Measurements from ENCODE around the gene SPINK14.

Gene SPINK14, protein sequence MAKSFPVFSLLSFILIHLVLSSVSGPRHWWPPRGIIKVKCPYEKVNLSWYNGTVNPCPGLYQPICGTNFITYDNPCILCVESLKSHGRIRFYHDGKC

DNA sequence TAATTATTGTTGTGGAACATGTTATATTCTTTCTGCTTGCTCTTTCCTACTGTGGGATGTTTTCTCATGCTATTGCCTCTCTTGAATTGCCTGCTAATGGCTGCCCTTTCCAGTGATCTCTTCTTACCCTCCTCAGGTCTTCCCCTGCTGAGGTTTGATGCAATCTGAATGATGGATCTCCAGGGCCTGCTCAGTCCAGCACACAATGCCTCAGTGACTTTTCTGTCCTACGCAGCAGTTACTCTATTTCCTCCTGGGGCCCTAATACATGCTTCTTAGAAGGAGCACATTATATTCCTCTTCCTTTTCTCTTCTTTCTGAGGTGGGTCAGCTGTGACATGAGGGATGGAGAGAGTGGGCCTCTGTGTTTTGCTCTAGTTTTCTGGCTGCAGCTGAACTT lies at the start of gene SPINK14:
Gene SPINK14, plus strand, starts transcription at position 301 of the 400 bp plus-strand sequence. CDS start 1,187 bp downstream, outside the sequence.
- no peak for DNase-seq

DNA sequence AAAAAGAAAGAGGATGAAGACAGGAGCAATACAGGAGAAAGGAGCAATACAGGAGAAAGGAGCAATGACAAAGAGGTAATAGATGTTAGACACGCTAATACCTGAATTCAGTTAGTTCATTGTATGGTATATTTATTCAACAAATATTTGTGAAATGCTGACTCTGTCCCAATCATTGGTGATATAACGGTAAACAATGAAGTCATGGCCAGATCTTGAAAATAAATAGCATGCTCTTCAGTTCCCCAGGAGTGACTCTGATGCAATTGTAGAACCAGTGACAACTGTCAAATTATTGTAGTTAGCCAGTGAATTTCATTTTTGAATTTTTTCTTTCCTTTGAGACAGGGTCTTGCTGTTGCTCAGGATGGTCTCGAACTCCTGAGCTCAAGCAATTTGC lies 48.0 kb upstream of the SPINK14 start:
- DNase-seq = no peak

DNA sequence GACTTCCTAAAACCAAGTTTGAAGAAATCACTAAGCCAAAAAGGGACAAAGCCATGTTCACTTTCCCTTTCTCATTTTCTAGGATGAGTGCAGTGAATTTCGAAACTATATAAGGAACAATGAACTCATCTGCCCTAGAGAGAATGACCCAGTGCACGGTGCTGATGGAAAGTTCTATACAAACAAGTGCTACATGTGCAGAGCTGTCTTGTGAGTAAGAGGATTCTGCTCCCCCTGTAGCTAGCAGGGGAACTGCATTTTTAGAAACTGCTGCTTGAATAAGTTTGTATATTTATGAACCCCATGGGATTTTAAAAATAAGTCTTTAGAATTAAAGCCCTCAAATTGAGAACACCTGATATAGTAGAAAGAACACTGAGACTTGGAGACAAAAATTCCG lies 42.7 kb upstream of the SPINK14 start:
- no peak for DNase-seq

DNA sequence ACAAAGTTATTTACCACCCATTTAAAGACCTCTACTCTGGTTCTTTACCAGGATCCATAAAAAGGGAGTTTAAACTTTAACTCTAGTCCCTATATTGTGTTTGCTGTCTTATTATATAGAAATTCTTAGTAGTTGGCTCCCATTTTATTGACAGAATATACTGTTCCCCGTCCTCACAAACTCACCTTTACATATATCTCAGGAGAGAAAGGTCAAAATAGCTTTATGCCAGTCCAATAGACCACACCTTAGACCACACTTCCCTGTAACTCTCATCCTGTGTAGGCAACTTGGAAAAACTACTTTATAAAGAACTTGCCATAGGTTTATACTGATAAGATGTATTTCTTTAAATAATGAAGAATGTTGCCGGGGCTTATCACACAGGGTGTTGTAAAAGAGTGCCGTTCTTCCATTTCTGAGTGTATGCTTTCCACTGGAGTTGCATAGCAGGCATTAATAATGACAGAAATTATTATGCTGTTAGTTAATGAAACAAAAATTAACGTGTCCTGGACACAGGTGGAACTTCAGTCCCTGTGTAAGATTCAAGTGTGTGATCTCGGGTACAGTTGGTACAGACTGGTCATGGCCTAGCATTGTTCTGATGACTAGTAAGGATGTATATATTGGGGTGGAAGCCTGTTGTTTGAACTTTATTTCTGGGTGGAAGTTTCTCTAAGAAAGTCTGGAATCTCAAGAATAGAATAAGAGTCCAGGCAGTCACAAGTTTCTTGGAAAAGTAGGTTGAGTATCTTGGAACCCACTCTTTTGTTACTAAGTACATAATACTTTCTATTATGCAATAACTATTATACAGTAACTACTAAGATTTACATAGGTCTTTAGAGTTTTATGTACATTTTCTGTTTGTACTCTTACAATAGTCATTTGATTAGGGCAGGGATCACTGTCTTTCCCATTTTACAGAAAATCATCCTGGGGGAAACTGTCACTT lies 33.0 kb upstream of the SPINK14 start:
- DNase-seq = no peak

DNA sequence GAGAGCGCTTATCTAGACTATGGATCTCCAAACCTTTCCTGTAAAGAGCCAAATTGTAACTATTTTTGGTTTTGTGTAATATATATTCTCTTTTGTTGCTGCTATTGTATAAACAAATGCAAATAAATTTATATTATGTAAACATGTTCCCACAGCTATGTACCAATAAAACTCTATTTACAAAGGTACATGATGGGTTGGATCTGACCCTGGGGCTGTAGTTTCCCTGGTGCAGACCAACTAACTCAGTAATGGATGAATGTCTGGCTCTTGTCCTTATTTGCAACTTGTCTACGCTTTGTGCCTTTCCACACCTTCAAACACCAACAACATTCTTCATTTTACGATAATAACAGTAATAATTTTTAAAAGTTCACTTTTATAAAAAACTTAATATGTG lies 27.5 kb upstream of the SPINK14 start:
- no peak for DNase-seq

DNA sequence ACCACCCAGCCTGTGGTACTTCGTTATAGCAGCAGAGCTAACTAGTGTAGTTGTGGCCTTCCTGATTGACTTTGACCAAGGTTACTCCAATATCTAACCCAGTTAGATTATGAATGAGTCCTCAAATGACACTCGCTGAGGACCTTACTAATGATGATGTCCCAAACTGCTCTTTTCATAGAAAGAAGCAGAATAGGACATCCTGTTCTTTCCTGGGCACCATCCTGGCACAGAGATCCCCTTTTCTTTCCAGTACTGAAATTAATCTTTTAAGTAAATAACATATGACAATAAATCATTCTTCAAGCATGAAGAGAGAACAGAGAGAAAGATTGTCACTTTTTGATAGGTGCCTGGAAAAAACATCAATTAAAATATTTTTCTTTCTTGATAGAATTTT lies 26.7 kb upstream of the SPINK14 start:
- DNase-seq = no peak

DNA sequence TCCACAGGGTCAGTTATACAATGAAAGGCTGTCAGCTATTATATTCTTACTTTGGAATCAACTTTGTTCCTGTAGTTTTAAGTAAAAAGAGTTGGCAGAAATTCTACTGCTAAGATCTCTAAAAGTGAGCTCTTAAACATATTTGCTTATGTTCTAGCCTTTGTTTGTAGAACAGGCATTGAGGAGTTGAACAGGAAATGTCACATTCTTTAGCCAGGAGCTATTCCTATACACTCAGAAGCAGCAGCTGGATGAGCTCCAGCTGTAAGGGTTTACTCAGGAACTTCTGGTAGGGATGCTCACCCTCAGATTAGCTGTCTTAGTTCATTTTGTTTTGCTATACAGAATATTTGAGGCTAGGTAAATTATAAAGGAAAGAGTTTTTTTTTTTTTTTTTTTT lies 22.4 kb upstream of the SPINK14 start:
- no peak for DNase-seq

DNA sequence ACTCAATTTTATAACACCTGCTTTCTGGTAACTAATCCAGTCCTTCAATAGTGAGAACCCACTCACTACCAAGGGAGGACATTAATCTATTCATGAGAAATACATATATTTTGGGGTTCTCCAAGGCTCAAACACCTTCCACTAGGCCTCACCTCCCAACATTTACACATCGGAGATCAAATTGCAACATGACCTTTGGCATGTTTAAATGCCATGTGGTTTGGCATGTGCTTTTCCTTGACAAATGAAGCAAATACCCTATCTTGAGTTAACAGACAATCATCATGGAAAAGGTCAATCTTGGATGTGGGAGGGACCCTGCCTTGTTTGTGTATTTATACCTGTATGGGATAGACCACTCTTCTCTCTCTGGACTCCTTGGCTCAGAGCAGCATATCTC lies 21.9 kb upstream of the SPINK14 start:
- no peak for DNase-seq

DNA sequence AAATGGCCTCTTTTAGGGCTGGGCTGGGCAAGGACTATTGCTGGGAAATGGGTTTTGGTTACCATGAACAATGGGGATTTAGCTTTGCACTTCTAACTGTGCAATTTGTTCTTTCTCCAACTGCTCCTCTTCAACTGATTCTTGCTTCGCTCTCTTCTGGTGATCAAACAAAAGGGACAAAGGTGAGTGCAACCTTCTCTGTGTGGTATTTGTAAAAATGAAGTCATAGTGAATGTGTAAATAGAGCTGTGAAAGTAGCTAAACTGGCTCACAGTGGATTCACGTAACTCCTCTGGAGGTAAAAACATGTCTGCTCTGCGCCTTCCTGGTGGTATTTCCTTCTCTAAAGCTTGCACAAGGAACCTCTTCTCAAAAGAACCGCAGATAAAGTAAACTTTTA lies 20.9 kb upstream of the SPINK14 start:
- DNase-seq = no peak

DNA sequence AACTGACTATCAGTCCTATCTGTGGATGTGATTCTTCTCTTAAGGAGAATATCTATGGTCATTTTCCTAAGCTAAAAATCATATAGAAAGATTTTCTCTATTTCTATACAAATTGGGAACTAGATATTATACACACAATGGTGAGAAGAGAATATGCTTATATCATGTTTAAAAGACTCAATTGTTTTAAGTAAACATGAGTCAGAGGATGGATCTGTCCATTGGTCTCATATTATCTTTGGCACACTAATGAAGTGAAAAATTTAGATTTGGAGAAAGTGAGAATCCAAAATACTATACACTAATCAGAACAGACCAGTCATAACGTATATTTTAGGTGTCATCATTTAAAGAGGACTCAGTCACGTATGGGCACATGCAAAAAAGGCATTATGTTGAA lies 16.5 kb upstream of the SPINK14 start:
- no peak for DNase-seq

DNA sequence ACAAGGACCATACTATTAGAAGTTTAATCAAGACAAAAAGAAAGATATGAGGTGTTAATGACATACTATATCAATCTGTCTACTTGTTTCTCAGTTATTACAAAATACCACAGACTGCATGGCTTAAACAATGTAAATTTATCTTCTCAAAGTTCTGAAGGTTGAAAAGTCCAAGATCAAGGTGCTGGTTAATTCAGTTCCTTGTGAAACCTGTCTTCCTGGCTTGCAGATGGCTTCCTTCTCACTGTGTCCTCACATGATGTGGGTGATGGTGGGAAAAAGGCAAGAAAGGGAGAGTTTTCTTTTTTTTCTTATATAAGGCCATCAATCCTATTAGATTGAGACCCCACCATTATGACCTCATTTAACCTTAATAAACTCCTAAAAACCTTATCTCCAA lies 15.6 kb upstream of the SPINK14 start:
- no peak for DNase-seq

DNA sequence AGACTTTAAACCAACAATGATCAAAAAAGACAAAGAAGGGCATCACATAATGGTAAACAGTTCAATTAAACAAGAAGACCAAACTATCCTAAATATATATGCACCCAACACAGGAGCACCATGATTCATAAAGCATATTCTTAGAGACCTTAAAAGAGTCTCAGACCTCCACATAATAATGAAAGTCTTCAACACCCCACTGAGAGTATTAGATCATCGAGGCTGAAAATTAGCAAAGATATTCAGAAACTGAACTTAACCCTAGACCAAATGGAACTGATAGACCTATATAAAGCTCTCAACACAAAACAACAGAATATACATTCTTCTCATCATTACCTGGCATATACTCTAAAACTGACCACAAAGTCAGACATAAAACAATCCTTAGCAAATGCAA lies 11.7 kb upstream of the SPINK14 start:
- DNase-seq = no peak

DNA sequence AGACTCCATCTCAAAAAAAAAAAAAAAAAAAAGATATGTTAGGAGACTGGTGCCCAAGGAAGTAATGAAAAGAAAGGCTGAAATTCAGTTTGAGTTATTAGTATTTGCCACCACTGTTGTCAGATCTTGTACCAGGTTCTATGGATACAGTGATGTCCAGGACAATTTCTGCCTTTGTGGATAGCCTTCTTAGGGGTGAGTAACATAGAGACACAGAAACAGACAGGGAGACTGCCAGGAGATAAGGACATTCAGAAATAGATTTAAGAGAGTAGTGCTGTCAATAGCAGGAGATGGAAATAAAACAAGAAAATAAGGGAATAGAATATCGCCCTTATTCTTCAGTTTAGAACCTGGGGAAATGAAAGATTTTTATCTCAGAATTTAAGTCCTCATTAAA lies 6.3 kb upstream of the SPINK14 start:
- DNase-seq = no peak

DNA sequence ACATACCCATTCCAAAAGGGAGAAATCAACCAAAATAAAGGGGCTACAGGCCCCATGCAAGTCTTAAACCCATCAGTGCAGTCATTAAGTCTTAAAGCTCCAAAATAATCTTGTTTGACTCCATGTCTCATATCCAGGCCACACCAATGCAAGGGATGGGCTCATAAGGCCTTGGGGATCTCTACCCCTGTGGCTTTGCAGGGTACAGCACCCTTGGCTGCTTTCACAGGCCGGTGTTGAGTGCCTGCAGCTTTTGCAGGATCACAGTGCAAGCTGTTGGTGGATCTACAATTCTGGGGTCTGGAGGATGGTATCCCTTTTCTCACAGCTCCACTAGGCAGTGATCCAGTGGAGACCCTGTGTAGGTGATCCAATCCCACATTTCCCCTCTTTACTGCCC lies 5.0 kb upstream of the SPINK14 start:
- no peak for DNase-seq

DNA sequence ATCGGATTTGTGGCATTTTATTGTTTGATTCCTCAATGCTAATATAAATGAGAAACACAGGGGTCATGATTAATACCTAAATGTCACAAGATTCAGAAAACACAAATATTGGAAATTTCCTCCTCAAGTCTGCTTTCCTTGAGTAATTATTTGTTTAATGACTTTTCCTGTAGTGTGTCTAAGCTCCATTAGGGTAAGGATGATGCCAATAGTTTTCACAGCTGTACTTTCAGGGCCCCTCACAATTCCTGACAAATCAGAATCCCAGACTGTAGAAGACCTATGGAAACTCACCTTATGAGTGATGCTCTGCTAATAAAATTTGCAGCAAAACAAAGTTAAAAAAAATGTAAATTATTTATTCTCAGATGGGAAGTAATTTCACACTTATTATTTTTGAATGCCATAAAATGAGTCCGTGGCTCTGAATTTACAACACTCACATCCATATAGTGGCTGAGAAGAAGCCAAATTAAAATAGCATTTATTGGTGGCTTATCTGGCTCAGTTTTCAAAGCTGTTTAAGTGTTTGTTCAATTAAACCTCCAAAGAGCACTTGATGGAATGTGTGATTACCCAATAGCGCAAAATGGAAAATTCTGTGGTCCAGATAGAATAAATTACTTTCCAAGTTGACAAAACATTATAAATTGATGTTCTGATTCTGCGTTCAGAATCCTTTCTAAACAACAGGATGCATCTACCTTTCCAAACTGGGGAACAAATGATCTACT lies 1.6 kb upstream of the SPINK14 start:
- DNase-seq = no peak

DNA sequence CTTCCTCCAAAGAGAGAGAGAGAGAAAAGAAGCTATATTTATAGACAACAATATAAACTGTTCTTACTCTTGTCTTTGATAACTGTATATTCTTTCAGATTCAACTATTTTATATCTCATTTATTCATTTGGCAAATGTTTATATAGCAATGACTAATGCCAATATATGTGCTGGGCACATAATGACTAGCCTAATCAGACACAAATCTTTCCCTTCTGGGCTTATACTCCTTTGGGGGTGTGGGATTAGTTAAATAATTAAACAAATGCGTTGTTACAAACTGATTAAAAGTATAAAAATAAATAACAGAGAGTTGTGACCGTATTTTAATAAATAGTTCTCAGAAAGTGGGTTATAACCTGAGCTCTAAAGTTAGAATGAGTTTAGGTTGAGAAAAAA lies 4.0 kb downstream of the SPINK14 start:
- DNase-seq = no peak

DNA sequence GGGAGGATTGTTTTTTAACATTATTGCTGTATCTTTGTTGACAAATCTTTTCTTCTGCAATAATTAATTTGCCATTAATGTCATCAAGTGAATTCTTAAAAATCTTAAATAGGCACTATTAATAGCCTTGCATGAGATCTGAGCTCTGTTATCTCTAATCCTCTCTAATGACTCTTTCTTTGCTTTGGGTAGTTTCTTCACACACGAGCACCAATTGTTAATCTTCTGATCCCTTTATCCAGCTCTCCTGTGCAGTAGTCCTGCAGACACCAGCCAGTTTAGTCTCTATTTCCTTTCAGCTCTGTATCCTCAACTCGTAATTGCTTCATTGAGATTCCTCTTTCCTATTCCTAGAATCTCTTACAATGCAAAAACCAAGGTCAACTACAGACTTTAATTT lies 8.1 kb downstream of the SPINK14 start:
- DNase-seq = no peak

DNA sequence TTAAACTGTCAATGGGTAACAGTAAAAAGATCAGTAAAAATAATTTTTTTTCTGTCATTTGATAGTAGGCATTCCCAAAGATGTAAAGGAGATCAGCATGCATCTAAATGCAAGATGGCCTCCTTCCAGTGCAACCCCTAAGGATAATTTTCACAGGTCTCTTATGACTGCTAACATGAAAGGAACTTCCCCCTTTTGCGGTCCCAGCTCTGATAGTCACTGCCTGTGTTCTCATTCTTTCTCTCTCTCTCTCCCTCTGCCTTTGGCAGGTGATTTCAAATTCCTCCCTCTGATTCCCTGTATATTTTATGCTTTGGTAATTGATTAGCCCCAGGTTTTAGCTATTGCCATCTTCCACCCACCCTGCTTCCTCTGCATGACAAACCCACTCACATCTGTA lies 8.9 kb downstream of the SPINK14 start:
- DNase-seq = no peak

DNA sequence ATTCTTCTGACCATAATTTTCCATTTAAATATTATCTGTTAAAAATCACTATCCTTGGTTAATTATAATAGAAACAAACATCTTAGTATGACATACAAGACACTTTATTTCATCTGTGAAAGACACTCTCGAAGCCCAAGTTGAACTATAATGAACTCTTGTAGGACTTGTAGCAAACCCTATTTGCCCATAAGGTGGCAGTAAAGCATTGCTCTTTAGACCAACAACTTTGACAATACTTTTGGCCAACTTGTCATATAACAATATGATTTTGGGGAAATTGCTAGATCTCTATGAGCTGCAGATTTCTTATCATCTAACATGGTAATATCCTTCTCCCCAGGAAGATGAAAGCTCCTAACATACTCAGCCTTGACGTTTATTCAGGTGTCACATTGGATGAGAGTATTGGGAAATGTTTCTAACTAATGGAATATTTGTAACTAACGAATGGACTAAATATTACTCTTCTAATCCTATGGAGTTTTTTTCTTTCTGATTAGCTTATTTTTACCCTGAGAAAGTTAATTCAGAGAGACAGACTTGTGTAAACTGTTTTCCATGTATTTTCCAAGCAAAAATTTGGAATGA lies 11.0 kb downstream of the SPINK14 start:
- no peak for DNase-seq

DNA sequence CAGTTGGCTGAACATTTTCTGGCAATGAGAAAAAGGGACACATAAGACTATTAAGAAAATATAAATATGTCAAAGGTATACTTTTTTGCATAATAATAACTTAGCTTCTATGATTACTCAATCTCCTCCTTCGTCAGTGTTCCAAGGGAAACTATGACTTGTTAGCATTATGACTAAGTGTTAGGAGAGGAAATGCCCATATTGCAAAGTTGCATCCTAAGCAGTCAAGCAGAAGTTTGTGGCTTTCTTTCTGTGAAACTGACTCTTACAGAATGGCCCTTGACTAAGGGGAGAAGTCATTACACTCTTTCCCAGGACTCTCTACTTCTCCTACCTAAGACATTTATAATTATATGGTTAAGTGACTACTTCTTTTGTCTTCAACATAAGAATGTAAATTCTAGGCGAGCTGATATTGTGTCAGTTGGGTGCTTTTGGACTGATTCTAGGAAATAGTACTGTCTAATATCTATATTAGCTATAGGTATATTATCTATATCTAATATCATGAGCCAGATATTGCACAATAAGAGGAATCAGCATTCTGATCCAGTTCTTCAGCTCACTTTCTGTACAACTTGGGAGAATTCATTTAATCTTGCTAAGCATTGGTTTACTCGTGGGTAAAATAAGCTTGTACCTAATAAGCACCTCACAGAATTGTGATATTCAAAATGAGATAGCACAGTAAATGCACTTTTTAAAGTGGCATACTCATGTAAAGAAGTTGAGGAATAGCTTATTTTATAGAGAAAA lies 18.1 kb downstream of the SPINK14 start:
- DNase-seq = no peak

DNA sequence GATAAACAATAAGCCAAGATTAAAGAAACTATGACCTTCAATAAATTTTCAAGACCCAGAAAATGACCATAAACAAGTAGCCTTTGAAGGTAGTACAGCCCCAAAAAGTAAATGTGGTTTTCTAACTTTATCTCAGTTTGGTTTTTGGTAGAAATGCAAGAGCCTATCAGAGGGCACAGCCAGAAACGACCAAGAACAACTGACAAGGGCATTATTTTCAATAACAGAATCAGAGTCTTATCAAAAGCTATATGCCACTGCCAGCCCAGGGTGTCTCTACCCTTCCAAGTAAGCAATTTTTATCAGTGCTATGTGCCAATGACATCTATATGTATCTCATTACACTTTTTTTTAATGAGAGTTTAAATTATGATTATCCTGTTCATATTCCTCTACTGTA lies 22.7 kb downstream of the SPINK14 start:
- no peak for DNase-seq

DNA sequence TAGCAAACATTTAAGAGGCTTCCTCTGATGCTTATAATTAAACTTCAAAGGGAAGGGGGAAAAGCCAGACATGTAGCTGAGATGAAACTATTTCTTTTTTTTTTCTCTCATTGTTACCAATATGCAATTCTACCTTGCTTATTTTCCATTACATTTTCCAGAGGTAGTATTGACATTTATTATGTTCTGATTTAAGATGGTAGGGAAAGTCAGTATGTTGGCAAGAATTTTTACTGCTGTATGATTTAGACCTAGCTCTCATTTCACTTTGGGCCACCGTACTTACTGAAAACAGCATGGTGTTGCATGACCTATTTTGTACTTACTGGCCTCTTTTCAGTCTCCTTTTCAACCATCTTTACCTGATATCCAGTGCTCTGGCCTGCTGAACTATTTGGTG lies 24.9 kb downstream of the SPINK14 start:
- no peak for DNase-seq

DNA sequence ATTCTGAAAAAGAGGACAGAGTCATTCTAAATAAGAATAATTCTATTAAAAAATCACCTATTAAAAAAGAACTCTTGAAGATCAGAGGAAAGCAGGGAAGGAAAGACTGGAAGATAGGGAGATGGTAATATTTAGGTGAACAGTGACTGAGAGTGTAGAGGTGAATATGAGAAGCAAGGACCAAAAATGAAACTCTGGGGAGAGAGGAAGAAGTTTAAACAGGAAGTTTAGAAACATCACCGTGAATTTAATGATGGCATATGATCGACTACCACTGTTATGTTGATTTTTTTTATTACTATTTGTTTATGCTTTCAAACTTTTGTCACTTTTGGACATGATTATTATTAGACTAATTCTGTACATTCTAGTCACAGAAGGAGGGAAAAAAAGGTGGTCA lies 32.8 kb downstream of the SPINK14 start:
- no peak for DNase-seq

Measured in stimulated activated CD4-positive, alpha-beta T cell treated with anti-CD3 and anti-CD28 coated beads, Interleukin-4, amount 100 ng/mL, for 1 hour (primary cell).